Endothelial cell (in vitro differentiated cells): Measurements from ENCODE around the gene XPC. TPM values are rescaled to one million over a fixed set of nuclear protein-coding genes. Genes with fewer than 3 reads are reported as not detected.

ENCODE experiments used
- DNase-seq: peaks from one replicate; pipeline ENCODE4 v3.0.0; 2021; ENCODE audit warnings: low spot score
- H3K27ac Mint-ChIP-seq: one replicate; pipeline ENCODE4 v1.8.0; 2021; ENCODE audit warnings: mixed read lengths, inconsistent platforms; ENCODE audit not compliant: unreplicated experiment
- H3K27me3 Mint-ChIP-seq: one replicate; pipeline ENCODE4 v1.8.0; 2021; ENCODE audit warnings: mild to moderate bottlenecking, moderate library complexity, mixed read lengths, inconsistent platforms; ENCODE audit not compliant: unreplicated experiment
- H3K36me3 Mint-ChIP-seq: one replicate; pipeline ENCODE4 v1.8.0; 2021; ENCODE audit warnings: mild to moderate bottlenecking, low read depth, mixed read lengths, inconsistent platforms; ENCODE audit not compliant: unreplicated experiment
- H3K4me1 Mint-ChIP-seq: one replicate; pipeline ENCODE4 v1.8.0; 2021; ENCODE audit warnings: mild to moderate bottlenecking, mixed read lengths, inconsistent platforms; ENCODE audit not compliant: unreplicated experiment
- H3K4me3 Mint-ChIP-seq: one replicate; pipeline ENCODE4 v1.8.0; 2021; ENCODE audit warnings: mild to moderate bottlenecking, mixed read lengths, inconsistent platforms; ENCODE audit not compliant: unreplicated experiment
- H3K9me3 Mint-ChIP-seq: one replicate; pipeline ENCODE4 v1.8.0; 2021; ENCODE audit warnings: mixed read lengths, inconsistent platforms; ENCODE audit not compliant: unreplicated experiment
- total RNA-seq: library from RNA; stranded (reverse); fragmentation: NEBNext Ultra II Directional; extraction: Animal tissue kit (Norgen Biotek cat#: 25700); gene quantifications from one replicate; pipeline ENCODE4 v1.2.1, GENCODE V29; 2021; ENCODE audit not compliant: unreplicated experiment
- TF ChIP-seq, protein P1 (sequence below): fragments of 200-600 bp; sonication (generic); IDR thresholded peaks from one replicate; pipeline ENCODE4 v1.5.0; 2021; ENCODE audit warnings: antibody characterized with exemption; ENCODE audit not compliant: unreplicated experiment

The XPC gene
- total RNA-seq, 1 donor from 2014 or later, result 35.6 TPM

DNA sequence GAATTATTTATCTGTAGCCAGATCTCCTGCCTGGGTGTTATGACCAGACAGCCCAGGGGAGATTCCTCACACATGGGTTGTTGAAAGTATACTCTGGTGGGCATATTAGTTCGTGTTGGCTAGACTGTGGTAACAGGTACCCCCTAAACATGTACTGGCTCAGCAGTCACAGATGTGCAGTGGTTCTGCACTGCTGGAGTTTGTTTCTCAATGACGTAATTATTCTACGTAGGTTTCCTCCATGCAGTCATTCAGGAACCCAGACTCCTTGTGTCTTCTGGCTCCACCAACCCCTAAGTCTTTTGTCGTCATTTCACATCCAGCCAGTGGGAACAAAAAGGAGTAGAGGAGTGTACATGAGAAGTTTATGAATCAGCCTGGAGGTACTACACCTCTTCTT is 16.5 kb upstream of the XPC start:
- TF ChIP-seq, protein P1, sequence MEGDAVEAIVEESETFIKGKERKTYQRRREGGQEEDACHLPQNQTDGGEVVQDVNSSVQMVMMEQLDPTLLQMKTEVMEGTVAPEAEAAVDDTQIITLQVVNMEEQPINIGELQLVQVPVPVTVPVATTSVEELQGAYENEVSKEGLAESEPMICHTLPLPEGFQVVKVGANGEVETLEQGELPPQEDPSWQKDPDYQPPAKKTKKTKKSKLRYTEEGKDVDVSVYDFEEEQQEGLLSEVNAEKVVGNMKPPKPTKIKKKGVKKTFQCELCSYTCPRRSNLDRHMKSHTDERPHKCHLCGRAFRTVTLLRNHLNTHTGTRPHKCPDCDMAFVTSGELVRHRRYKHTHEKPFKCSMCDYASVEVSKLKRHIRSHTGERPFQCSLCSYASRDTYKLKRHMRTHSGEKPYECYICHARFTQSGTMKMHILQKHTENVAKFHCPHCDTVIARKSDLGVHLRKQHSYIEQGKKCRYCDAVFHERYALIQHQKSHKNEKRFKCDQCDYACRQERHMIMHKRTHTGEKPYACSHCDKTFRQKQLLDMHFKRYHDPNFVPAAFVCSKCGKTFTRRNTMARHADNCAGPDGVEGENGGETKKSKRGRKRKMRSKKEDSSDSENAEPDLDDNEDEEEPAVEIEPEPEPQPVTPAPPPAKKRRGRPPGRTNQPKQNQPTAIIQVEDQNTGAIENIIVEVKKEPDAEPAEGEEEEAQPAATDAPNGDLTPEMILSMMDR, result no peak
- Mint-ChIP-seq H3K9me3 (no peaks in the 10 kb centered on the region), H3K36me3 (peaks cover 13% of the 10 kb centered on the region), H3K4me3 (no peak overlapping the region), H3K27ac (no peak overlapping the region), H3K4me1 (peaks cover 7% of the 10 kb centered on the region), H3K27me3 (peaks cover 1% of the 10 kb centered on the region)
- no peak for DNase-seq

DNA sequence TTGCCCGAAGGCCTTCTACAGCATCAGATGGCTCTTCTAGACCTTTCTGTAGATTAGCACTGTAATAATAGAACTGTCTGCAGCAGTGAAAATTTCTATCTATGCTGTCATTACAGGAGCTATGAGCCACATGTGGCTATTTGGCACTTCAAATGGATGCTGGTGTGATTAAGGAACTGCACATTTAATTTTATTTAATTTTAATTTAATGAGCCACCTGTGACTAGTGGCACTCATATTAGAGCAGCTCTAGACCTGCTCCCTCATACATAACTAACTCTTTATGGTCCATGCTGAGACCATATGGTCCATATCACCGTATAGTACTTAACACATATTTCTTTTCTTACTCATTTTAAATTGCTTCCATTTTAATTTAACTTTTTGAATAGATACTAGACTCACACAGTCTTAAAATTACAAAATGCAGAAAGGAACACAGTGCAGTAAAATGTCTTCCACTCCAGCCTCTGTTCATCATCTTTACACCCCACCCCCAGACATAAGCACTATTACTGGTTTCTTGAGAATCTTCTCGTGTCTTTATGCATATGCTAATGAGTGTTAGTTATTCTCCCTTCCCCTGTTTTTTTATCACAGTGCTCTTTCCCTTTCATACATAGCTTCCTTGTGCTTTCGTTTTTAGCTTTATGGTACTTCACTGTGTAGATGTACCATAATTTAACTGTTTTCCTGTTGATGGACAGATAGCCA is 9.8 kb upstream of the XPC start:
- peaks cover 3% of the 10 kb centered on the region for H3K4me1 Mint-ChIP-seq
- no peak for DNase-seq
- no peaks in the 10 kb centered on the region for H3K27me3 Mint-ChIP-seq
- no peak overlapping the region for H3K4me3 Mint-ChIP-seq
- H3K27ac Mint-ChIP-seq, result no peak overlapping the region
- TF ChIP-seq, protein P1, result no peak
- H3K9me3 Mint-ChIP-seq, result no peaks in the 10 kb centered on the region
- H3K36me3 Mint-ChIP-seq, result peaks cover 36% of the 10 kb centered on the region

DNA sequence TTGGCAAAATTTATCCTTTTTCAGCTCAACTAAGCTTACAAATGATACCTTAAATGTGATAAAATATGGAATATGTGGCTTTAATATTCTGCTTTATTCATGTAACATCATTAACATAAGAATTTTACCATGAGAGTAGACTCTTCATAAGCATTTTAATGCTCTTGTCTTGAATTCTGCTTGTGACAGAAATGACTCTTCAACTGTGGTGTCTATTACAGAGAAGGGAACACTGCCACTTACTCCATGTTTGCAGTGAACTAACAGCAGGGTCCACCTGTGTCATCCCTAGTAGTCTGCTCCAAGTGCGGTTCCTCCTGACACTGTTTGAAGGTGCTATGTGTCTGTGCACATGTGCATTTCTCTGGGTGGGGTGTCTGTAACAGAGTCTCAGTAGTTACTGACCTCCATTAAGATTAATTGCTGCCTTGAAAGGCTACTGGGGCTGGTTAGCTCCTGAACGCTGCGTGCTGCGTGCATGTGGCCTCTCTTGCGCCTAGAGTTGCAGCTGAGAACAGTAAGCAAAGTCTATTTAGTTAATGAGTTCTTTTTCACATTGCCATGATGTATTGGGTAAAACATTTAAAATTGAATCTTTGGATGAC is 8.6 kb upstream of the XPC start:
- no peak overlapping the region for H3K27ac Mint-ChIP-seq
- H3K4me3 Mint-ChIP-seq, result no peak overlapping the region
- H3K36me3 Mint-ChIP-seq, result peaks cover 39% of the 10 kb centered on the region

DNA sequence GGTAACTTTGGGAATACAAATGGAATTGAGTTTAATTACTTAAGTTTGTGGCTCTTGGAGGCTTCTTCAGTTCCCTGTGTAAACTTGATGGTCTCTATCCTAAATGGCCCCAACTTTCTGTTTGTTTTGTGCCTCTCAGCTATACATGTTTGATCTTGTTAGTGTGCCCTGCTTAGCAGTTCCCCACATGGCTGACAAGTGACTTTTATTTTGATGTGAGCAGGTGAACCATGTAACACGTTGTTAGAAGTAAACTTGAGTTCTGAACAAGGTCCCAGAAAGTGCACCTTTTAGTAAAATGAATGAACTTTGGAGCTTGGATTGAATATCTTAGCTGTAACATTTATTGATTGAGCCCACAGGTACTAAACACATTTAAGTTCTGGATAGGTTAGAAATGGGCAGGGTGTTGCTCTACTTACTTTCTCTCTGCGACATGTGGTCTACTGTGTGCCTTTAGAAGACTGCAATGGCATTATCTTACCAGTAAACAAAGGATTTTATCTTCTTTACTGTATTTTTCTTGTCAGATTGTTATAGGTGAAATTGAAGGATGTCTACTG is 4.7 kb upstream of the XPC start:
- Mint-ChIP-seq H3K27me3 (peaks cover 7% of the 10 kb centered on the region), H3K36me3 (peaks cover 22% of the 10 kb centered on the region), H3K27ac (no peak overlapping the region), H3K9me3 (no peaks in the 10 kb centered on the region), H3K4me1 (peaks cover 22% of the 10 kb centered on the region), H3K4me3 (peak overlapping the region; percentile 21)
- DNase-seq, result no peak
- TF ChIP-seq, protein P1, result no peak

More for the DNA sequence above, 8.6 kb upstream of the XPC start:
- Mint-ChIP-seq H3K9me3 (no peaks in the 10 kb centered on the region), H3K4me1 (peaks cover 8% of the 10 kb centered on the region), H3K27me3 (no peaks in the 10 kb centered on the region)
- TF ChIP-seq, protein P1, result no peak
- DNase-seq, result no peak

DNA sequence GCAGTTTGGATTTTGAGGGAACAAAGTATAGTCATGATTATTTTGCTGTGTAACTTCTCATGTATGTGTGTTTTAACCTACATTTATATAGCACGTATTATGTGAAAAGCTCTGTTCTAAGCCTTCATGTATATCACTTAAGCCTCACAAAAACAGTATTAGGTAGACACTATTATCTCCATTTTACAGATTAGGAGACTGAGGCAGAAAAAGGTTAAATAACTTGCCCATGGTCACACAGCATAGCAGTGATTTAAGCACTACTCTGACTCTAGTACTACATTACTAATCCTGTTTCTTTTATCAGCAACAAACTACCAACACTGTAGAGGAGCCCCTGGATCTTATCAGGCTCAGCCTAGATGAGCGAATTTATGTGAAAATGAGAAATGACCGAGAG is 2.9 kb upstream of the XPC start:
- no peak overlapping the region for H3K4me3 Mint-ChIP-seq
- peaks cover 16% of the 10 kb centered on the region for H3K36me3 Mint-ChIP-seq
- H3K27ac Mint-ChIP-seq, result no peak overlapping the region
- H3K27me3 Mint-ChIP-seq, result peaks cover 12% of the 10 kb centered on the region
- H3K9me3 Mint-ChIP-seq, result no peaks in the 10 kb centered on the region
- DNase-seq, result no peak
- TF ChIP-seq, protein P1, result no peak
- peaks cover 35% of the 10 kb centered on the region for H3K4me1 Mint-ChIP-seq
